HCT116 (cell line): ENCODE results near the gene BTBD2. TPM values are rescaled to one million over a fixed set of nuclear protein-coding genes. Genes with fewer than 3 reads are reported as not detected.

Experiments used
- ATAC-seq: fragments of 200-7000 bp; cut with Tn5 transposase; 2 replicates; pipeline ENCODE4 v1.9.1; 2020; ENCODE audit warnings: mild to moderate bottlenecking, moderate library complexity
- BruUV-seq: library from RNA; stranded (reverse); fragments of 400-500 nt; replicated peaks from 2 replicates; lab custom pipeline; 2021; lab: Mats Ljungman, UMichigan
- CTCF ChIA-PET: fragments of 300-600 bp; sonication (Branson Sonifier 250); formaldehyde crosslinking; loops from one replicate; lab custom pipeline; 2021; ENCODE audit warnings: antibody characterized with exemption; lab: Charles Lee
- POLR2A ChIA-PET: fragments of 300-600, 350-600 bp; sonication (Branson Sonifier 250); formaldehyde crosslinking; loops from one replicate; lab custom pipeline; 2021; ENCODE audit warnings: antibody characterized with exemption; lab: Charles Lee
- RAD21 ChIA-PET, 2 experiments: fragments of 300-600 bp; sonication (Branson Sonifier 250); formaldehyde crosslinking; loops; one replicate each; lab custom pipeline; 2023; ENCODE audit warnings: low total read pairs in 2 of 2; ENCODE audit not compliant: uncharacterized antibody in 2 of 2, unreplicated experiment in 2 of 2, low non-redundant PET in 1 of 2; lab: Charles Lee
- DNase-seq: peaks from one replicate; pipeline ENCODE4 v3.0.0-alpha.2; 2010; ENCODE audit warnings: low read depth, low spot score
- H2AFZ ChIP-seq: fragments of 200-600 bp; shearing (Covaris generic), sonication (generic); 2 replicates; pipeline ENCODE4 v1.6.1; 2017; ENCODE audit warnings: low read depth, mixed run types, mixed read lengths, antibody characterized with exemption, low read length; ENCODE audit not compliant: poor library complexity, severe bottlenecking
- H3K27ac ChIP-seq: 2 replicates; pipeline ENCODE4 v1.5.1; 2012; ENCODE audit warnings: low read depth, low read length
- H3K27me3 ChIP-seq: fragments of 200-600 bp; sonication (generic); 2 replicates; pipeline ENCODE4 v1.6.1; 2016; ENCODE audit warnings: mixed run types, low read length, mixed read lengths; ENCODE audit not compliant: insufficient read depth
- H3K36me3 ChIP-seq, 2 experiments: fragments of 200-500 bp in 1 of 2; fragments of 200-600 bp in 1 of 2; sonication (Bioruptor generic) in 1 of 2; sonication (generic) in 1 of 2; 2 replicates each; pipeline versions ENCODE4 v1.5.1 to v1.6.1; 2014 to 2016; ENCODE audit warnings: low read length in 2 of 2, inconsistent platforms in 1 of 2, mixed read lengths in 1 of 2, mixed run types in 1 of 2; ENCODE audit not compliant: insufficient read depth in 2 of 2, control insufficient read depth in 1 of 2
- H3K4me1 ChIP-seq, 2 experiments: fragments of 200-600 bp in 1 of 2; sonication (generic) in 1 of 2; 2 replicates each; pipeline versions ENCODE4 v1.5.1 to v1.6.1; 2012 to 2017; ENCODE audit warnings: low read length in 2 of 2, inconsistent platforms in 1 of 2, mild to moderate bottlenecking in 1 of 2, mixed read lengths in 1 of 2, mixed run types in 1 of 2, moderate library complexity in 1 of 2; ENCODE audit not compliant: insufficient read depth in 2 of 2, control insufficient read depth in 1 of 2
- H3K4me2 ChIP-seq: fragments of 200-600 bp; sonication (generic); 2 replicates; pipeline ENCODE4 v1.6.1; 2017; ENCODE audit warnings: mixed run types, low read length, mixed read lengths
- H3K4me3 ChIP-seq, 2 experiments: fragments of 200-600 bp in 1 of 2; sonication (generic) in 1 of 2; replicated peaks in 1 of 2; 2 replicates each; pipeline ENCODE4 v1.5.1; 2011 to 2016; ENCODE audit warnings: low read length in 2 of 2, control low read depth in 1 of 2, low read depth in 1 of 2, mild to moderate bottlenecking in 1 of 2, mixed read lengths in 1 of 2, mixed run types in 1 of 2
- H3K79me2 ChIP-seq: fragments of 200-600 bp; sonication (generic); 2 replicates; pipeline ENCODE4 v1.6.1; 2017; ENCODE audit warnings: mild to moderate bottlenecking, mixed run types, low read length, moderate library complexity, mixed read lengths; ENCODE audit not compliant: insufficient read depth
- H3K9ac ChIP-seq: fragments of 200-600 bp; sonication (generic); 2 replicates; pipeline ENCODE4 v1.6.1; 2016; ENCODE audit warnings: low read length, mixed read lengths
- H3K9me2 ChIP-seq: fragments of 200-600 bp; sonication (generic), shearing (Covaris generic); 2 replicates; pipeline ENCODE4 v1.6.1; 2017; ENCODE audit warnings: mixed run types, mild to moderate bottlenecking, moderate library complexity; ENCODE audit not compliant: insufficient read depth
- H3K9me3 ChIP-seq, 2 experiments: fragments of 200-500 bp in 1 of 2; fragments of 200-600 bp in 1 of 2; sonication (Bioruptor generic) in 1 of 2; sonication (generic) in 1 of 2; 2 replicates each; pipeline ENCODE4 v1.6.1; 2014 to 2017; ENCODE audit warnings: low read length in 2 of 2, mixed read lengths in 2 of 2, inconsistent platforms in 1 of 2, low read depth in 1 of 2, mild to moderate bottlenecking in 1 of 2, mixed run types in 1 of 2, moderate library complexity in 1 of 2; ENCODE audit not compliant: control insufficient read depth in 1 of 2, insufficient read depth in 1 of 2
- H4K20me1 ChIP-seq: fragments of 200-600 bp; sonication (generic), shearing (Covaris generic); 2 replicates; pipeline ENCODE4 v1.6.1; 2017; ENCODE audit warnings: mixed run types, mild to moderate bottlenecking, moderate library complexity; ENCODE audit not compliant: insufficient read depth
- CBX3 ChIP-seq: IDR thresholded peaks from 2 replicates; pipeline ENCODE4 v1.6.1; 2012; ENCODE audit warnings: low read depth
- EGR1 ChIP-seq: IDR thresholded peaks from 2 replicates; pipeline ENCODE4 v1.6.1; 2012; ENCODE audit warnings: low read depth
- ELF1 ChIP-seq: IDR thresholded peaks from 2 replicates; pipeline ENCODE4 v1.6.1; 2012; ENCODE audit warnings: low read depth, borderline replicate concordance
- POLR2A ChIP-seq: IDR thresholded peaks from 2 replicates; pipeline ENCODE4 v1.7.0; 2011; ENCODE audit warnings: borderline replicate concordance; ENCODE audit not compliant: insufficient read depth, insufficient read length; ENCODE audit errors: extremely low read depth
- RAD21 ChIP-seq: IDR thresholded peaks from 2 replicates; pipeline ENCODE4 v1.6.1; 2012; ENCODE audit warnings: low read depth, mild to moderate bottlenecking
- SIN3A ChIP-seq: IDR thresholded peaks from 2 replicates; pipeline ENCODE4 v1.6.1; 2012; ENCODE audit warnings: low read depth
- SP1 ChIP-seq: IDR thresholded peaks from 2 replicates; pipeline ENCODE4 v1.6.1; 2012; ENCODE audit warnings: low read depth
- SRF ChIP-seq: IDR thresholded peaks from 2 replicates; pipeline ENCODE4 v1.6.1; 2012; ENCODE audit warnings: low read depth
- ZFX ChIP-seq: fragments of 450-650 bp; IDR thresholded peaks from 2 replicates; pipeline ENCODE4 v1.6.1; 2017
- ZNF274 ChIP-seq: fragments of 200-500 bp; sonication (Bioruptor generic); IDR thresholded peaks from 2 replicates; pipeline ENCODE4 v1.6.1; 2014; ENCODE audit warnings: mild to moderate bottlenecking, low read depth, low read length, inconsistent platforms
- intact Hi-C: fragments of 100-400 bp; cut with micrococcal nuclease; formaldehyde crosslinking; loops from 2 replicates; pipeline ENCODE4 v1.10.0; 2022
- total RNA-seq: library from RNA; stranded (reverse); gene quantifications from one replicate; pipeline ENCODE4 v1.2.1, GENCODE V29; 2021; ENCODE audit not compliant: unreplicated experiment
- TF ChIP-seq, protein P1 (sequence below): IDR thresholded peaks from 2 replicates; pipeline ENCODE4 v1.6.1; 2012; ENCODE audit warnings: low read depth
- TF ChIP-seq, protein P2 (sequence below): IDR thresholded peaks from 2 replicates; pipeline ENCODE4 v1.6.1; 2011; ENCODE audit warnings: mild to moderate bottlenecking, low read length, moderate library complexity; ENCODE audit not compliant: insufficient replicate concordance; ENCODE audit errors: extremely low read depth
- TF ChIP-seq, protein P3 (sequence below): IDR thresholded peaks from 2 replicates; pipeline ENCODE4 v1.6.1; 2012

BTBD2 gene
- total RNA-seq, 1 experiment from 2014 or later: 112 TPM

DNA sequence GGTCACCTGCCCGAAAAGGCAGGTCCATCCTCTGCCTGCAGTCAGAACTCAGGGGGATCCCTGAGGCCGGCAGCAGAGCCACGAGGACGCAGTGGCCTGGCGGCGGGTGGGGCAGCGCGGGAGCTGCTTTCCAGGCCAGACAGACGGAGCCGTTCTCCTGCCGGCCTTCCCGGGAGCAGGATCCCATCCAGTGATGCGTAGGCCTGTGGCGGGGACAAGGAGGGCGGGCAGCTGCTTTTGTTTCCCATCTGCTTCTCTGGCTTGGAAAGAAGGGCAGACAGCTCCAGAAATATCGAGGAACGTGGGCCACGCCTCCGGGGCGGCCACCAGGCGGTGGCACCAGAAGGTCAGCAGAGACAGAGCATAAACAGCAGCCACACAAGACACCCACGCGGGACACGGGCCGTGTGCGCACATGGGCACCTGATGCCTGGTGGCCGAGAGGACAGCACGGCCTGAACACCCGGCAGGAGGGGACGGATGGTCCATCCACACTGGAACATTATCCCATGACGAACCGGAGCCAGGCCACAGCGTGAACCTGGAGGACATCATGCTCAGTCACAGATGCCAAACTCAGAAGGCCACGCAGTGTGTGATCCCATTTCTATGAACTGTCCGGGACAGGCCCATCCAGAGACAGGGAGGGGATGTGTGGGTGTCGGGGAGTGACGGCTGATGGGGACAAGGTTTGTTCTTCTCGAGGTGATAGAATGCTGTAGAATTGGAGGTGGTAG is 49.4 kb upstream of the BTBD2 start:
- intact Hi-C loops: loop anchor here (10.0 kb wide), 1 partner anchor 130 kb away; no protein-coding TSS in a partner anchor
- ChIA-PET CTCF (no interaction called here), POLR2A (no interaction called here), RAD21 (no interaction called here)
- H3K4me3 ChIP-seq: no peak overlapping the region
- no peaks in the 10 kb centered on the region for H3K36me3 ChIP-seq
- H3K27ac ChIP-seq: peak overlapping the region; percentile 41; the same call in 1 of the 2 replicates
- H3K79me2 ChIP-seq: no peaks in the 10 kb centered on the region
- H3K4me1 ChIP-seq: peaks cover 34 to 52% of the 10 kb centered on the region in 2 experiments
- H3K9me2 ChIP-seq: no peaks in the 10 kb centered on the region
- H2AFZ ChIP-seq: no peak overlapping the region
- no peaks in the 10 kb centered on the region for H3K9me3 ChIP-seq
- no peaks in the 10 kb centered on the region for H3K27me3 ChIP-seq
- no peaks in the 10 kb centered on the region for H4K20me1 ChIP-seq
- TF ChIP-seq ELF1 (no peak), ZFX (0 out of 2 replicates have a peak, but pooled peaks have one; percentile 23)
- peak overlapping the region; percentile 33; the same call in 1 of the 2 replicates for H3K9ac ChIP-seq
- no TSS peak for BruUV-seq
- H3K4me2 ChIP-seq: peak overlapping the region; percentile 8; the same call in 1 of the 2 replicates
- DNase-seq (no peak), ATAC-seq (no peak)

DNA sequence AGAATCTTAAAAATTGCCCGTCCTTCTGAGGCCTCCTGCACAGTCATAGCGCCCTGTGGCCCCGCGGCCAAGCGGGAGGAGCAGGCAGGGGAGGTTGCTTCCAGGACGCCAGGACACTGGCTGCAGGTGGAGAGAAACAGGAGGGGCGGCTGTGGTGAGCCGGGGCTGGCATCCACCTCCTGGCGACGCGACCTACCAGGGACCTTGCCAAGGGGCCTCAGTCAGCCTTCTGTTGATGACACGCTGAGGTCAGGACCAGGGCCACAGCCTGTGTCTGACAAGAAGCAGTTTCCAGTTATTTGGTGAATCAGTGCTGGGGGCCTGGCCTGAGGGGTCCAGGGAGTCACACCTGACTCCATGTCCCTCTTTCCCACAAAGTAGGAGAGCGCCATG is 48.9 kb upstream of the BTBD2 start:
- no peaks in the 10 kb centered on the region for H4K20me1 ChIP-seq
- no peak overlapping the region for H3K4me3 ChIP-seq
- H3K4me1 ChIP-seq: peaks cover 33 to 52% of the 10 kb centered on the region in 2 experiments
- no peaks in the 10 kb centered on the region for H3K36me3 ChIP-seq
- H2AFZ ChIP-seq: no peak overlapping the region
- peak overlapping the region; percentile 8; the same call in 1 of the 2 replicates for H3K4me2 ChIP-seq
- no peaks in the 10 kb centered on the region for H3K79me2 ChIP-seq
- H3K9me3 ChIP-seq: no peaks in the 10 kb centered on the region
- POLR2A ChIA-PET: no interaction called here
- RAD21 ChIA-PET: no interaction called here
- H3K27me3 ChIP-seq: no peaks in the 10 kb centered on the region
- no peaks in the 10 kb centered on the region for H3K9me2 ChIP-seq
- no TSS peak for BruUV-seq
- intact Hi-C loops: loop anchor here (10.0 kb wide), 1 partner anchor 130 kb away; no protein-coding TSS in a partner anchor
- H3K27ac ChIP-seq: peak overlapping the region; percentile 41; the same call in 1 of the 2 replicates
- CTCF ChIA-PET: no interaction called here
- DNase-seq: no peak
- peak overlapping the region; percentile 33; the same call in 1 of the 2 replicates for H3K9ac ChIP-seq
- ATAC-seq: no peak
- no peak for TF ChIP-seq SIN3A
- TF ChIP-seq EGR1: no peak
- TF ChIP-seq ZNF274: no peak
- TF ChIP-seq RAD21: no peak
- TF ChIP-seq, protein P1, sequence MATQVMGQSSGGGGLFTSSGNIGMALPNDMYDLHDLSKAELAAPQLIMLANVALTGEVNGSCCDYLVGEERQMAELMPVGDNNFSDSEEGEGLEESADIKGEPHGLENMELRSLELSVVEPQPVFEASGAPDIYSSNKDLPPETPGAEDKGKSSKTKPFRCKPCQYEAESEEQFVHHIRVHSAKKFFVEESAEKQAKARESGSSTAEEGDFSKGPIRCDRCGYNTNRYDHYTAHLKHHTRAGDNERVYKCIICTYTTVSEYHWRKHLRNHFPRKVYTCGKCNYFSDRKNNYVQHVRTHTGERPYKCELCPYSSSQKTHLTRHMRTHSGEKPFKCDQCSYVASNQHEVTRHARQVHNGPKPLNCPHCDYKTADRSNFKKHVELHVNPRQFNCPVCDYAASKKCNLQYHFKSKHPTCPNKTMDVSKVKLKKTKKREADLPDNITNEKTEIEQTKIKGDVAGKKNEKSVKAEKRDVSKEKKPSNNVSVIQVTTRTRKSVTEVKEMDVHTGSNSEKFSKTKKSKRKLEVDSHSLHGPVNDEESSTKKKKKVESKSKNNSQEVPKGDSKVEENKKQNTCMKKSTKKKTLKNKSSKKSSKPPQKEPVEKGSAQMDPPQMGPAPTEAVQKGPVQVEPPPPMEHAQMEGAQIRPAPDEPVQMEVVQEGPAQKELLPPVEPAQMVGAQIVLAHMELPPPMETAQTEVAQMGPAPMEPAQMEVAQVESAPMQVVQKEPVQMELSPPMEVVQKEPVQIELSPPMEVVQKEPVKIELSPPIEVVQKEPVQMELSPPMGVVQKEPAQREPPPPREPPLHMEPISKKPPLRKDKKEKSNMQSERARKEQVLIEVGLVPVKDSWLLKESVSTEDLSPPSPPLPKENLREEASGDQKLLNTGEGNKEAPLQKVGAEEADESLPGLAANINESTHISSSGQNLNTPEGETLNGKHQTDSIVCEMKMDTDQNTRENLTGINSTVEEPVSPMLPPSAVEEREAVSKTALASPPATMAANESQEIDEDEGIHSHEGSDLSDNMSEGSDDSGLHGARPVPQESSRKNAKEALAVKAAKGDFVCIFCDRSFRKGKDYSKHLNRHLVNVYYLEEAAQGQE: no peak
- TF ChIP-seq, protein P2, sequence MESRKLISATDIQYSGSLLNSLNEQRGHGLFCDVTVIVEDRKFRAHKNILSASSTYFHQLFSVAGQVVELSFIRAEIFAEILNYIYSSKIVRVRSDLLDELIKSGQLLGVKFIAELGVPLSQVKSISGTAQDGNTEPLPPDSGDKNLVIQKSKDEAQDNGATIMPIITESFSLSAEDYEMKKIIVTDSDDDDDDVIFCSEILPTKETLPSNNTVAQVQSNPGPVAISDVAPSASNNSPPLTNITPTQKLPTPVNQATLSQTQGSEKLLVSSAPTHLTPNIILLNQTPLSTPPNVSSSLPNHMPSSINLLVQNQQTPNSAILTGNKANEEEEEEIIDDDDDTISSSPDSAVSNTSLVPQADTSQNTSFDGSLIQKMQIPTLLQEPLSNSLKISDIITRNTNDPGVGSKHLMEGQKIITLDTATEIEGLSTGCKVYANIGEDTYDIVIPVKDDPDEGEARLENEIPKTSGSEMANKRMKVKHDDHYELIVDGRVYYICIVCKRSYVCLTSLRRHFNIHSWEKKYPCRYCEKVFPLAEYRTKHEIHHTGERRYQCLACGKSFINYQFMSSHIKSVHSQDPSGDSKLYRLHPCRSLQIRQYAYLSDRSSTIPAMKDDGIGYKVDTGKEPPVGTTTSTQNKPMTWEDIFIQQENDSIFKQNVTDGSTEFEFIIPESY: no peak
- no peak for TF ChIP-seq SRF
- TF ChIP-seq, protein P3, sequence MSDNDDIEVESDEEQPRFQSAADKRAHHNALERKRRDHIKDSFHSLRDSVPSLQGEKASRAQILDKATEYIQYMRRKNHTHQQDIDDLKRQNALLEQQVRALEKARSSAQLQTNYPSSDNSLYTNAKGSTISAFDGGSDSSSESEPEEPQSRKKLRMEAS: no peak
- TF ChIP-seq CBX3: no peak
- no peak for TF ChIP-seq POLR2A
- TF ChIP-seq SP1: no peak
